ENCODE data around the gene OGT. TPM values are rescaled to one million over a fixed set of nuclear protein-coding genes. Genes with fewer than 3 reads are reported as not detected.

The OGT gene
- polyA plus RNA-seq, 1 donor: 239 TPM

DNA sequence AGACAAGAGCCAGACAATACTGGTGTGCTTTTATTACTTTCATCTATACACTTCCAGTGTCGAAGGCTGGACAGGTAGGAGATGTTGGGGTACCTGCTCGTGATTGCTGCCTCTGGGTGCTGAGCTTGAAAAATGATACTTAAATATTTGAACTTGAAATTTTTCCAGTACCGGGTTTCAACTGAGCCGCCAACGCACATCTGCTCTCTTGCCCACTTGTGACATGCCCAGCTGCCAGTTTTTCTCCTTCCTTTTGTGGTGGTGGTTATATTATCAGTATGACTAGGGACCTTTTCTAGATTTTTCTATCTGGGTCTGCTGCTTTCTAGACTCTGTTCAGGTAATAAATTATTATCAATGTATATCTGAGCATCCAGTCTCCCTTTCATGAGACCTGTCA lies 3.4 kb downstream of the OGT start:
- peak overlapping the region; percentile 10 for H3K27ac ChIP-seq (ENCODE audit: low read length)
- peak overlapping the region; percentile 6 for H3K4me3 ChIP-seq (ENCODE audit: low read length)
- H3K4me1 ChIP-seq (ENCODE audit: control insufficient read depth, insufficient read depth, low read length): peaks cover 4% of the 10 kb centered on the region
- no CpG with 5 or more reads among the region's 5 CpGs for whole genome bisulfite sequencing (ENCODE audit: insufficient coverage, low lambda C conversion rate)
- no peak for DNase-seq
- no peaks in the 10 kb centered on the region for H3K9me3 ChIP-seq (ENCODE audit: control insufficient read depth, low read depth, low read length)
- H3K27me3 ChIP-seq (ENCODE audit: control insufficient read depth, insufficient read depth, low read length): no peaks in the 10 kb centered on the region
- H3K36me3 ChIP-seq (ENCODE audit: control insufficient read depth, insufficient read depth, low read length): peaks cover 9% of the 10 kb centered on the region

GRCh38 chrX:71537743-71538142 lies 4.8 kb downstream of the OGT start:
- Histone ChIP-seq H3K4me1 (ENCODE audit: control insufficient read depth, insufficient read depth, low read length) (peaks cover 4% of the 10 kb centered on the region), H3K4me3 (ENCODE audit: low read length) (no peak overlapping the region), H3K27ac (ENCODE audit: low read length) (no peak overlapping the region), H3K27me3 (ENCODE audit: control insufficient read depth, insufficient read depth, low read length) (no peaks in the 10 kb centered on the region), H3K9me3 (ENCODE audit: control insufficient read depth, low read depth, low read length) (no peaks in the 10 kb centered on the region), H3K36me3 (ENCODE audit: control insufficient read depth, insufficient read depth, low read length) (peaks cover 9% of the 10 kb centered on the region)
- WGBS (ENCODE audit: insufficient coverage, low lambda C conversion rate): no CpG with 5 or more reads among the region's 9 CpGs
- no peak for DNase-seq

GRCh38 chrX:71540801-71541200 lies 7.9 kb downstream of the OGT start:
- Histone ChIP-seq H3K27ac (ENCODE audit: low read length) (no peak overlapping the region), H3K27me3 (ENCODE audit: control insufficient read depth, insufficient read depth, low read length) (no peaks in the 10 kb centered on the region), H3K4me1 (ENCODE audit: control insufficient read depth, insufficient read depth, low read length) (peaks cover 4% of the 10 kb centered on the region), H3K36me3 (ENCODE audit: control insufficient read depth, insufficient read depth, low read length) (peaks cover 25% of the 10 kb centered on the region), H3K9me3 (ENCODE audit: control insufficient read depth, low read depth, low read length) (no peaks in the 10 kb centered on the region), H3K4me3 (ENCODE audit: low read length) (no peak overlapping the region)
- no peak for DNase-seq
- no CpG with 5 or more reads among the region's 3 CpGs for WGBS (ENCODE audit: insufficient coverage, low lambda C conversion rate)

DNA sequence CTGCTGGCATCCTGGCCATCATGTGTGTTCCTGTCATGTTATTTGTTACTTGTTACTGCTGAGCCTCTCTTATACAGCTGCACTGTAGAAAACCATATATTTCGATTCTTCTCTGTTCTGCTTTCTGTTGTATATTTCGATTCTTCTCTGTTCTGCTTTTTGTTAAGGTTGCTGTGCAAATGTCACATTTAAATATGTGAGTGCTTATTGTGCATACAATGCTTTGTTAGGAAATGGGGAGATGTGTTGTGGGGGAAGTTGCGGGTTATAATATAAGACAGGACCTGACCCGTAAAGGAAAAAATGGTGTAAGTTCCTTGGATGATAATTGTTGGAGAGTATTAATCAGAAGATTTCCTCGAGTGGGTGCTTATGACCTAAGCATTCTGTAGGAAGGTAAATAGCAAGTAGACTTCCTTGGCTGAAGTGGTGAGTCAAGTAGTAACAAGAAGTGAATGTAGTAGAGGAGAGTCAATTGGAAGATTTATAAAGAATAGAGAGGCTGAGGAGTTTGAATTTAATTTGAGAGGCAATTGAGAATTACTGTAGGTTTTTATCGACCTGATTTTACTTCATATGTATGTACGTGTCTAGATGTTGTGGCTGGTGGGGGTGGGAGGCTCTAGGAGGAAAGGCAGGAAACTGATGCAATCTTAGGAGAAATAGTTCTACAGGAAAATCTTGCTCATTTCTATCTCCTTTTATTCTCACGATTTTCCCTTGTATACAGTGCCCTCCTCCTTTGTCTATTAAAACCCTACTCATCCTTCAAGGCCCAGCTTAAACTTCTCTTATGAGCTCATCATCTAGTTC lies 8.5 kb downstream of the OGT start:
- no peak for DNase-seq
- H3K9me3 ChIP-seq (ENCODE audit: control insufficient read depth, low read depth, low read length): no peaks in the 10 kb centered on the region
- H3K36me3 ChIP-seq (ENCODE audit: control insufficient read depth, insufficient read depth, low read length): peaks cover 28% of the 10 kb centered on the region
- no peaks in the 10 kb centered on the region for H3K27me3 ChIP-seq (ENCODE audit: control insufficient read depth, insufficient read depth, low read length)
- H3K4me3 ChIP-seq (ENCODE audit: low read length): no peak overlapping the region
- H3K4me1 ChIP-seq (ENCODE audit: control insufficient read depth, insufficient read depth, low read length): peaks cover 4% of the 10 kb centered on the region
- peak overlapping the region; percentile 38 for H3K27ac ChIP-seq (ENCODE audit: low read length)
- WGBS (ENCODE audit: insufficient coverage, low lambda C conversion rate): 100% methylated on average over 1 of the region's 8 CpGs

DNA sequence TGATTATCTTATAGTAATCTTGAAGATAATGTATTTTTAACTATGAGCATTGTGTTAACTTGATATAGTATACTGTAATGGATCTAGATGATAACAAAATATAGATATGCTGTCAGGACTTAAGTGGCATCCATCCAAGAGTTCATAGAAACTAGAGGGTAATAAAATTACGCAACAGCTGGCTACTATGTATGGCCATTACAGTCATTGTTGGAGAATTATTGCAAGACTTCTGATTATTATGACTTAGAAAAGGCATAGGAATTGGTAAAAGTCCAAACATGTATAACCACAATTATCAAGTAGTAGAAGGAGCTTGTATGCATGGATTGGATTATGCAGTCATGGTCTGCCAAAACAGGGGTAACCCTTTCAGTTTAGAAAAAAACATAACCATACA lies 9.5 kb downstream of the OGT start:
- H3K36me3 ChIP-seq (ENCODE audit: control insufficient read depth, insufficient read depth, low read length): peaks cover 37% of the 10 kb centered on the region
- no peaks in the 10 kb centered on the region for H3K9me3 ChIP-seq (ENCODE audit: control insufficient read depth, low read depth, low read length)
- H3K4me1 ChIP-seq (ENCODE audit: control insufficient read depth, insufficient read depth, low read length): peaks cover 4% of the 10 kb centered on the region
- H3K27ac ChIP-seq (ENCODE audit: low read length): peak overlapping the region; percentile 47
- no CpG with 5 or more reads among the region's 1 CpG for WGBS (ENCODE audit: insufficient coverage, low lambda C conversion rate)
- DNase-seq: peak in 1 of 2 donors; percentile 53
- no peak overlapping the region for H3K4me3 ChIP-seq (ENCODE audit: low read length)
- H3K27me3 ChIP-seq (ENCODE audit: control insufficient read depth, insufficient read depth, low read length): no peaks in the 10 kb centered on the region

GRCh38 chrX:71542825-71543224 lies 9.9 kb downstream of the OGT start:
- Histone ChIP-seq H3K36me3 (ENCODE audit: control insufficient read depth, insufficient read depth, low read length) (peaks cover 38% of the 10 kb centered on the region), H3K27ac (ENCODE audit: low read length) (peak overlapping the region; percentile 47), H3K9me3 (ENCODE audit: control insufficient read depth, low read depth, low read length) (no peaks in the 10 kb centered on the region), H3K27me3 (ENCODE audit: control insufficient read depth, insufficient read depth, low read length) (no peaks in the 10 kb centered on the region), H3K4me1 (ENCODE audit: control insufficient read depth, insufficient read depth, low read length) (peaks cover 4% of the 10 kb centered on the region), H3K4me3 (ENCODE audit: low read length) (no peak overlapping the region)
- no CpG with 5 or more reads among the region's 2 CpGs for WGBS (ENCODE audit: insufficient coverage, low lambda C conversion rate)
- DNase-seq: no peak

- H3K4me3 ChIP-seq (ENCODE audit: low read length): no peak overlapping the region
- H3K9me3 ChIP-seq (ENCODE audit: control insufficient read depth, low read depth, low read length): no peaks in the 10 kb centered on the region
- H3K27ac ChIP-seq (ENCODE audit: low read length): no peak overlapping the region
- DNase-seq: no peak
- H3K27me3 ChIP-seq (ENCODE audit: control insufficient read depth, insufficient read depth, low read length): no peaks in the 10 kb centered on the region
- H3K4me1 ChIP-seq (ENCODE audit: control insufficient read depth, insufficient read depth, low read length): peaks cover 4% of the 10 kb centered on the region
- peaks cover 39% of the 10 kb centered on the region for H3K36me3 ChIP-seq (ENCODE audit: control insufficient read depth, insufficient read depth, low read length)
- no CpG with 5 or more reads among the region's 2 CpGs for WGBS (ENCODE audit: insufficient coverage, low lambda C conversion rate)
Observed at GRCh38 chrX:71543316-71543715, 10.4 kb downstream of the OGT start.

- no CpG with 5 or more reads among the region's 7 CpGs for WGBS (ENCODE audit: insufficient coverage, low lambda C conversion rate)
- Histone ChIP-seq H3K9me3 (ENCODE audit: control insufficient read depth, low read depth, low read length) (no peaks in the 10 kb centered on the region), H3K36me3 (ENCODE audit: control insufficient read depth, insufficient read depth, low read length) (peaks cover 44% of the 10 kb centered on the region), H3K27me3 (ENCODE audit: control insufficient read depth, insufficient read depth, low read length) (no peaks in the 10 kb centered on the region), H3K4me3 (ENCODE audit: low read length) (no peak overlapping the region), H3K4me1 (ENCODE audit: control insufficient read depth, insufficient read depth, low read length) (no peaks in the 10 kb centered on the region), H3K27ac (ENCODE audit: low read length) (no peak overlapping the region)
- no peak for DNase-seq
Observed at GRCh38 chrX:71545364-71545763, 12.5 kb downstream of the OGT start.

GRCh38 chrX:71546879-71547278 lies 14.0 kb downstream of the OGT start:
- WGBS (ENCODE audit: insufficient coverage, low lambda C conversion rate): no CpG with 5 or more reads among the region's 13 CpGs
- Histone ChIP-seq H3K4me3 (ENCODE audit: low read length) (no peak overlapping the region), H3K4me1 (ENCODE audit: control insufficient read depth, insufficient read depth, low read length) (no peaks in the 10 kb centered on the region), H3K9me3 (ENCODE audit: control insufficient read depth, low read depth, low read length) (no peaks in the 10 kb centered on the region), H3K27ac (ENCODE audit: low read length) (no peak overlapping the region), H3K36me3 (ENCODE audit: control insufficient read depth, insufficient read depth, low read length) (peaks cover 45% of the 10 kb centered on the region), H3K27me3 (ENCODE audit: control insufficient read depth, insufficient read depth, low read length) (no peaks in the 10 kb centered on the region)
- no peak for DNase-seq

- no peak overlapping the region for H3K27ac ChIP-seq (ENCODE audit: low read length)
- DNase-seq: no peak
- no CpG with 5 or more reads among the region's 7 CpGs for WGBS (ENCODE audit: insufficient coverage, low lambda C conversion rate)
- peaks cover 45% of the 10 kb centered on the region for H3K36me3 ChIP-seq (ENCODE audit: control insufficient read depth, insufficient read depth, low read length)
- H3K4me1 ChIP-seq (ENCODE audit: control insufficient read depth, insufficient read depth, low read length): no peaks in the 10 kb centered on the region
- H3K9me3 ChIP-seq (ENCODE audit: control insufficient read depth, low read depth, low read length): no peaks in the 10 kb centered on the region
- H3K27me3 ChIP-seq (ENCODE audit: control insufficient read depth, insufficient read depth, low read length): no peaks in the 10 kb centered on the region
- H3K4me3 ChIP-seq (ENCODE audit: low read length): no peak overlapping the region
Observed at GRCh38 chrX:71547339-71547738, 14.4 kb downstream of the OGT start.

GRCh38 chrX:71549986-71550385 lies 17.1 kb downstream of the OGT start:
- no peaks in the 10 kb centered on the region for H3K27me3 ChIP-seq (ENCODE audit: control insufficient read depth, insufficient read depth, low read length)
- H3K4me1 ChIP-seq (ENCODE audit: control insufficient read depth, insufficient read depth, low read length): no peaks in the 10 kb centered on the region
- peaks cover 34% of the 10 kb centered on the region for H3K36me3 ChIP-seq (ENCODE audit: control insufficient read depth, insufficient read depth, low read length)
- H3K4me3 ChIP-seq (ENCODE audit: low read length): no peak overlapping the region
- WGBS (ENCODE audit: insufficient coverage, low lambda C conversion rate): no CpG with 5 or more reads among the region's 1 CpG
- no peaks in the 10 kb centered on the region for H3K9me3 ChIP-seq (ENCODE audit: control insufficient read depth, low read depth, low read length)
- no peak for DNase-seq
- H3K27ac ChIP-seq (ENCODE audit: low read length): no peak overlapping the region

Data from large intestine (tissue), 3 donors.